IMR-90 (cell line): ENCODE measurements around the gene PSMD14. TPM values are rescaled to one million over a fixed set of nuclear protein-coding genes. Genes with fewer than 3 reads are reported as not detected.

Source experiments
- ATAC-seq: fragments of 200-7000 bp; cut with Tn5 transposase; 2 replicates; pipeline ENCODE4 v1.9.1; 2020; ENCODE audit warnings: low read depth, mild to moderate bottlenecking, moderate library complexity
- BruUV-seq: library from RNA; stranded (reverse); fragments of 400-500 nt; replicated peaks from 2 replicates; lab custom pipeline; 2021; lab: Mats Ljungman, UMichigan
- CTCF ChIA-PET: fragments of 300-600 bp; formaldehyde crosslinking; extraction: SDS; loops from one replicate; lab custom pipeline; 2021; ENCODE audit warnings: antibody characterized with exemption; lab: Yijun Ruan, JAX
- POLR2A ChIA-PET: fragments of 300-600 bp; sonication (Branson Sonifier 250); formaldehyde crosslinking; loops from one replicate; lab custom pipeline; 2022; ENCODE audit warnings: antibody characterized with exemption; ENCODE audit not compliant: unreplicated experiment; lab: Charles Lee
- DNase-seq: peaks from one replicate; pipeline ENCODE4 v3.0.0; 2013
- H2AFZ ChIP-seq: replicated peaks from 2 replicates; pipeline ENCODE3; 2013; ENCODE audit warnings: low read length, mild to moderate bottlenecking; ENCODE audit not compliant: poor library complexity
- H2AK5ac ChIP-seq: 2 replicates; pipeline ENCODE4 v1.6.1; 2013; ENCODE audit warnings: low read depth, low read length, inconsistent platforms
- H2AK9ac ChIP-seq: replicated peaks from 2 replicates; pipeline ENCODE3; 2013; ENCODE audit warnings: mild to moderate bottlenecking, low read depth, low read length, moderate library complexity; ENCODE audit not compliant: poor library complexity
- H2BK120ac ChIP-seq: 2 replicates; pipeline ENCODE4 v1.6.1; 2013; ENCODE audit warnings: low read depth, low read length, inconsistent platforms
- H2BK15ac ChIP-seq: 3 replicates; pipeline ENCODE4 v1.6.1; 2013; ENCODE audit warnings: low read depth, low read length, inconsistent platforms
- H2BK20ac ChIP-seq: 2 replicates; pipeline ENCODE4 v1.6.1; 2013; ENCODE audit warnings: low read depth, mild to moderate bottlenecking, inconsistent platforms, low read length, moderate library complexity
- H2BK5ac ChIP-seq: 2 replicates; pipeline ENCODE4 v1.6.1; 2013; ENCODE audit warnings: mild to moderate bottlenecking, low read depth, low read length, inconsistent platforms; ENCODE audit not compliant: poor library complexity, severe bottlenecking
- H3K14ac ChIP-seq: replicated peaks from 2 replicates; pipeline ENCODE4 v1.6.1; 2013; ENCODE audit warnings: low read depth, low read length, inconsistent platforms
- H3K18ac ChIP-seq: 2 replicates; pipeline ENCODE4 v1.6.1; 2013; ENCODE audit warnings: low read depth, low read length, control low read depth
- H3K23ac ChIP-seq: 2 replicates; pipeline ENCODE4 v1.6.1; 2013; ENCODE audit warnings: low read depth, low read length, inconsistent platforms
- H3K27ac ChIP-seq: 2 replicates; pipeline ENCODE4 v1.5.1; 2013; ENCODE audit warnings: mild to moderate bottlenecking, control low read depth, low read length; ENCODE audit not compliant: insufficient read depth
- H3K27me3 ChIP-seq: 2 replicates; pipeline ENCODE4 v1.6.1; 2013; ENCODE audit warnings: low read length; ENCODE audit not compliant: control insufficient read depth, insufficient read depth
- H3K36me3 ChIP-seq: 2 replicates; pipeline ENCODE4 v1.6.1; 2013; ENCODE audit warnings: low read length, mixed read lengths; ENCODE audit not compliant: control insufficient read depth, insufficient read depth
- H3K4ac ChIP-seq: 2 replicates; pipeline ENCODE4 v1.6.1; 2013; ENCODE audit warnings: low read depth, low read length, inconsistent platforms
- H3K4me1 ChIP-seq: 2 replicates; pipeline ENCODE4 v1.6.1; 2013; ENCODE audit warnings: low read length, mixed read lengths; ENCODE audit not compliant: control insufficient read depth, insufficient read depth
- H3K4me2 ChIP-seq: 2 replicates; pipeline ENCODE4 v1.6.1; 2013; ENCODE audit warnings: low read depth, mild to moderate bottlenecking, control low read depth, low read length, moderate library complexity
- H3K4me3 ChIP-seq: 2 replicates; pipeline ENCODE4 v1.5.1; 2013; ENCODE audit warnings: low read depth, mild to moderate bottlenecking, control low read depth, low read length, moderate library complexity; ENCODE audit not compliant: insufficient read depth
- H3K56ac ChIP-seq: 2 replicates; pipeline ENCODE4 v1.6.1; 2013; ENCODE audit warnings: low read length, inconsistent platforms; ENCODE audit not compliant: insufficient read depth; ENCODE audit errors: extremely low read depth
- H3K79me1 ChIP-seq, 2 experiments: 2 replicates each; pipeline ENCODE4 v1.6.1; 2013; ENCODE audit warnings: low read length in 2 of 2, inconsistent platforms in 1 of 2, low read depth in 1 of 2
- H3K9ac ChIP-seq: 2 replicates; pipeline ENCODE4 v1.6.1; 2013; ENCODE audit warnings: low read depth, low read length, control low read depth
- H3K9me1 ChIP-seq: 2 replicates; pipeline ENCODE4 v1.6.1; 2013; ENCODE audit warnings: low read length, inconsistent platforms; ENCODE audit not compliant: insufficient read depth
- H3K9me3 ChIP-seq: 2 replicates; pipeline ENCODE4 v1.6.1; 2013; ENCODE audit warnings: low read length; ENCODE audit not compliant: control insufficient read depth, insufficient read depth
- H4K20me1 ChIP-seq: 2 replicates; pipeline ENCODE4 v1.6.1; 2013; ENCODE audit warnings: low read length, inconsistent platforms; ENCODE audit not compliant: insufficient read depth
- H4K5ac ChIP-seq: 2 replicates; pipeline ENCODE4 v1.6.1; 2013; ENCODE audit warnings: mild to moderate bottlenecking, low read depth, low read length, control low read depth
- H4K8ac ChIP-seq, 2 experiments: 2 replicates each; pipeline ENCODE4 v1.6.1; 2013; ENCODE audit warnings: low read depth in 2 of 2, low read length in 2 of 2, control low read depth in 1 of 2, inconsistent platforms in 1 of 2
- H4K91ac ChIP-seq: 2 replicates; pipeline ENCODE4 v1.6.1; 2013; ENCODE audit warnings: low read depth, low read length, inconsistent platforms; ENCODE audit not compliant: insufficient read depth
- FOS ChIP-seq: fragments of 150-350 bp; IDR thresholded peaks from 2 replicates; pipeline ENCODE4 v1.6.1; 2016; ENCODE audit warnings: low read depth, low read length
- MXI1 ChIP-seq: IDR thresholded peaks from 2 replicates; pipeline ENCODE4 v1.6.1; 2012; ENCODE audit warnings: low read depth, mild to moderate bottlenecking, low read length, moderate library complexity, borderline replicate concordance
- NFE2L2 ChIP-seq: fragments of 150-350 bp; IDR thresholded peaks from 2 replicates; pipeline ENCODE4 v1.6.1; 2016; ENCODE audit warnings: low read depth, mild to moderate bottlenecking, low read length
- POLR2A ChIP-seq: IDR thresholded peaks from 2 replicates; pipeline ENCODE4 v1.6.1; 2012; ENCODE audit warnings: mild to moderate bottlenecking, low read depth, low read length
- RAD21 ChIP-seq: IDR thresholded peaks from 2 replicates; pipeline ENCODE4 v1.6.1; 2012; ENCODE audit warnings: low read length, improper control_type of control experiment
- RFX5 ChIP-seq: IDR thresholded peaks from 2 replicates; pipeline ENCODE4 v1.8.0; 2012; ENCODE audit warnings: low read depth, mild to moderate bottlenecking, low read length, moderate library complexity
- SMC3 ChIP-seq: fragments of 150-350 bp; IDR thresholded peaks from 2 replicates; pipeline ENCODE4 v1.6.1; 2016; ENCODE audit warnings: low read depth, mild to moderate bottlenecking, antibody characterized with exemption, low read length, moderate library complexity
- WGBS, 2 experiments: methylation state at CpG; one replicate each; pipeline versions ENCODE4 v1.1.5 to v1.1.7; 2013; ENCODE audit warnings: missing lambda C conversion rate in 2 of 2; ENCODE audit not compliant: insufficient read length in 1 of 2; ENCODE audit errors: extremely low coverage in 2 of 2; 5-methylcytosine and 5-hydroxymethylcytosine counted together
- dilution Hi-C: fragments of 300-500 bp; cut with HindIII; formaldehyde crosslinking; loops from one replicate; pipeline ENCODE4 v1.14.3; 2018; ENCODE audit warnings: low sequenced_read_pairs; ENCODE audit not compliant: unreplicated experiment
- in situ Hi-C: fragments of 300-500 bp; cut with MboI; formaldehyde crosslinking; loops from 3 replicates; pipeline ENCODE4 v1.14.3; 2019; ENCODE audit warnings: low sequenced_read_pairs, inconsistent platforms, mixed read lengths
- intact Hi-C: fragments of 100-400 bp; cut with micrococcal nuclease; formaldehyde crosslinking; loops from 2 replicates; pipeline ENCODE4 v1.10.0; 2022
- polyA plus RNA-seq, 3 experiments: library from polyadenylated mRNA; depleted of rRNA; stranded (reverse); fragments of >200 nt; gene quantifications; 2 replicates each; pipeline ENCODE4 v1.2.3, GENCODE V29; 2012; ENCODE audit warnings: low replicate concordance in 1 of 3
- total RNA-seq: library from RNA; depleted of rRNA; stranded (reverse); fragments of >200 nt; gene quantifications from 2 replicates; pipeline ENCODE4 v1.2.3, GENCODE V29; 2012
- TF ChIP-seq, protein P1 (sequence below): conservative IDR thresholded peaks from 2 replicates; pipeline ENCODE4 v1.5.1; 2012; ENCODE audit warnings: mild to moderate bottlenecking, low read depth, low read length, improper control_type of control experiment
- TF ChIP-seq, protein P2 (sequence below): fragments of 150-350 bp; IDR thresholded peaks from 2 replicates; pipeline ENCODE4 v1.6.1; 2016; ENCODE audit warnings: low read depth, mild to moderate bottlenecking, low read length, moderate library complexity, borderline replicate concordance

Gene PSMD14
- total and polyA plus RNA-seq, 2 of the 4 experiments (the other 2 are of a cell fraction): 59.3 to 110 TPM

DNA sequence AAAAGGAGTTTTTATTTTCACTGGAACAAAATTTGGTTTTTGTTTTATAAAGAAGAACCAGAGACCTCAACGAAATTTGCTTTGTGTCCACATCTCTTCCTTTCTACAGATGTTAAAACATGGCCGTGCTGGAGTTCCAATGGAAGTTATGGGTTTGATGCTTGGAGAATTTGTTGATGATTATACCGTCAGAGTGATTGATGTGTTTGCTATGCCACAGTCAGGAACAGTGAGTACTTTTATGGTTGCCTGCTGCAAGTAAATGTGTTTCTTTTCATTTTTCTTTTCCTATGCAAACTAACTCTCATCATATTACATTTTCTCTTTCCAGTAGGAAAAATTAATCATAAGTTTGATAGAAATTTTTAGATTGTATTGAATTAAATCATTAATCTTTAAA, 59.5 kb downstream of the PSMD14 start:
- POLR2A ChIA-PET: no interaction called here
- Histone ChIP-seq H2BK120ac (no peak overlapping the region), H3K4me1 (no peaks in the 10 kb centered on the region), H3K56ac (no peak overlapping the region), H3K27me3 (no peaks in the 10 kb centered on the region), H3K79me1 (peaks cover 16 to 43% of the 10 kb centered on the region in 2 experiments), H4K91ac (no peak overlapping the region), H3K9me1 (no peaks in the 10 kb centered on the region; the same call in 1 of the 2 replicates), H3K4me2 (no peak overlapping the region), H2AK5ac (no peak overlapping the region), H2BK15ac (no peak overlapping the region), H3K36me3 (peaks cover 5% of the 10 kb centered on the region), H2AK9ac (no peak overlapping the region), H2BK5ac (no peak overlapping the region), H4K5ac (no peak overlapping the region), H4K8ac (no peak overlapping the region), H3K4me3 (no peak overlapping the region), H3K4ac (no peak overlapping the region), H3K14ac (no peak overlapping the region), H2BK20ac (no peak overlapping the region), H3K23ac (no peak overlapping the region), H3K9ac (no peak overlapping the region), H4K20me1 (no peaks in the 10 kb centered on the region; the same call in 1 of the 2 replicates), H3K9me3 (peaks cover 4% of the 10 kb centered on the region), H3K18ac (no peak overlapping the region), H3K27ac (no peak overlapping the region), H2AFZ (no peak overlapping the region)
- TF ChIP-seq, protein P1, sequence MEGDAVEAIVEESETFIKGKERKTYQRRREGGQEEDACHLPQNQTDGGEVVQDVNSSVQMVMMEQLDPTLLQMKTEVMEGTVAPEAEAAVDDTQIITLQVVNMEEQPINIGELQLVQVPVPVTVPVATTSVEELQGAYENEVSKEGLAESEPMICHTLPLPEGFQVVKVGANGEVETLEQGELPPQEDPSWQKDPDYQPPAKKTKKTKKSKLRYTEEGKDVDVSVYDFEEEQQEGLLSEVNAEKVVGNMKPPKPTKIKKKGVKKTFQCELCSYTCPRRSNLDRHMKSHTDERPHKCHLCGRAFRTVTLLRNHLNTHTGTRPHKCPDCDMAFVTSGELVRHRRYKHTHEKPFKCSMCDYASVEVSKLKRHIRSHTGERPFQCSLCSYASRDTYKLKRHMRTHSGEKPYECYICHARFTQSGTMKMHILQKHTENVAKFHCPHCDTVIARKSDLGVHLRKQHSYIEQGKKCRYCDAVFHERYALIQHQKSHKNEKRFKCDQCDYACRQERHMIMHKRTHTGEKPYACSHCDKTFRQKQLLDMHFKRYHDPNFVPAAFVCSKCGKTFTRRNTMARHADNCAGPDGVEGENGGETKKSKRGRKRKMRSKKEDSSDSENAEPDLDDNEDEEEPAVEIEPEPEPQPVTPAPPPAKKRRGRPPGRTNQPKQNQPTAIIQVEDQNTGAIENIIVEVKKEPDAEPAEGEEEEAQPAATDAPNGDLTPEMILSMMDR: no peak
- TF ChIP-seq SMC3: no peak
- TF ChIP-seq RFX5: no peak
- no peak for TF ChIP-seq NFE2L2
- no peak for TF ChIP-seq FOS
- TF ChIP-seq, protein P2, sequence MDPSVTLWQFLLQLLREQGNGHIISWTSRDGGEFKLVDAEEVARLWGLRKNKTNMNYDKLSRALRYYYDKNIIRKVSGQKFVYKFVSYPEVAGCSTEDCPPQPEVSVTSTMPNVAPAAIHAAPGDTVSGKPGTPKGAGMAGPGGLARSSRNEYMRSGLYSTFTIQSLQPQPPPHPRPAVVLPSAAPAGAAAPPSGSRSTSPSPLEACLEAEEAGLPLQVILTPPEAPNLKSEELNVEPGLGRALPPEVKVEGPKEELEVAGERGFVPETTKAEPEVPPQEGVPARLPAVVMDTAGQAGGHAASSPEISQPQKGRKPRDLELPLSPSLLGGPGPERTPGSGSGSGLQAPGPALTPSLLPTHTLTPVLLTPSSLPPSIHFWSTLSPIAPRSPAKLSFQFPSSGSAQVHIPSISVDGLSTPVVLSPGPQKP: no peak
- TF ChIP-seq MXI1: no peak
- TF ChIP-seq RAD21: no peak
- no peak for TF ChIP-seq POLR2A
- intact Hi-C loops: no loop called here
- WGBS, 2 experiments: no CpG with 5 or more reads among the region's 3 CpGs
- in situ Hi-C loops: no loop called here
- CTCF ChIA-PET: no interaction called here
- dilution Hi-C loops: no loop called here
- BruUV-seq: no TSS peak
- DNase-seq (no peak), ATAC-seq (no peak)
